HG03066 (cell line): ENCODE measurements around the gene CSTF2.
"Not testable (repeated sequence)": the region's sequence is repeated elsewhere in the genome, so short reads cannot be mapped to it uniquely, and the experiment has no call there.

Source experiments
- ATAC-seq: cut with Tn5 transposase; IDR thresholded peaks from one replicate; pipeline ENCODE4 v1.9.1; 2021; ENCODE audit warnings: low read depth; ENCODE audit not compliant: unreplicated experiment

CSTF2 gene, protein sequence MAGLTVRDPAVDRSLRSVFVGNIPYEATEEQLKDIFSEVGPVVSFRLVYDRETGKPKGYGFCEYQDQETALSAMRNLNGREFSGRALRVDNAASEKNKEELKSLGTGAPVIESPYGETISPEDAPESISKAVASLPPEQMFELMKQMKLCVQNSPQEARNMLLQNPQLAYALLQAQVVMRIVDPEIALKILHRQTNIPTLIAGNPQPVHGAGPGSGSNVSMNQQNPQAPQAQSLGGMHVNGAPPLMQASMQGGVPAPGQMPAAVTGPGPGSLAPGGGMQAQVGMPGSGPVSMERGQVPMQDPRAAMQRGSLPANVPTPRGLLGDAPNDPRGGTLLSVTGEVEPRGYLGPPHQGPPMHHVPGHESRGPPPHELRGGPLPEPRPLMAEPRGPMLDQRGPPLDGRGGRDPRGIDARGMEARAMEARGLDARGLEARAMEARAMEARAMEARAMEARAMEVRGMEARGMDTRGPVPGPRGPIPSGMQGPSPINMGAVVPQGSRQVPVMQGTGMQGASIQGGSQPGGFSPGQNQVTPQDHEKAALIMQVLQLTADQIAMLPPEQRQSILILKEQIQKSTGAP

DNA sequence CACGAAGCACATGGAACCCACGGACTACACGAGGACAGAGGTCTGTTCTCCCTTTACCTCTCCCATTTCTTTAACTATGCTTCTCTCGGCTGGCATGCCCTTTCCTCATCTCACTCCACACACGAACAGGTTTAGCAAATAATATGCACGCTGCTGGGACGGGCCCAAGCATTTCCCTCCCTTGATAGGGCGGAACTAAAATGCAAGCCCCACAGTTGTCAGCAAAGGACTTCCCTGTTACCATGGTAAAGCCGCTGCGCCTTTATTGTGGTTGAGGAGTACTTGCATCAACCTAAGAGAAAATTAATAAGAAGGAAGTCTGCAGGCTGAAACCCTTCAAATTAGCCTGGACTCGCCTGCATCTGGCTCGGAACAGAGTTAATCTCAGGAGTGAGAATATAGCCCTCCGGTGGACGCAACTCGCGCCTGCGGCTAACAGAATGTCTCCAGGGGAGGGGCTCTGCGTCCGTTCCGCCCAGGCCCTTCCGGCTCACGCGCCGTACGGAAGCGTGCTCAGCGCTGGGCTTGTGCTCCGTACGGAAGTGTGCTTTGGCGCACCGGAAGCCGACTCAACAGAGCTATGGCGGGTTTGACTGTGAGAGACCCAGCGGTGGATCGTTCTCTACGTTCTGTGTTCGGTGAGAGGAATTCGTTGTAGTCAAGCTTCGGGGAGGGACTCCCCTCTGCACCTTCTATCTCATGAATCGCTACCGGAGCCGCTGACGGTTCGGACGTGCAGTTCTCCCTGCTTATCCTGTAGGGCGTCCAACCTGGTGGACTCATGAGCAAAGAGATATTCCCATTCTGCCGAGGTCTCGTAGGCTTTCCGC is at the start of gene CSTF2:
Gene CSTF2 (plus strand): TSS at position 555 of the 830 bp plus-strand sequence. CDS start 26 bp downstream, at position 581.
- ATAC-seq: peak; percentile 99

DNA sequence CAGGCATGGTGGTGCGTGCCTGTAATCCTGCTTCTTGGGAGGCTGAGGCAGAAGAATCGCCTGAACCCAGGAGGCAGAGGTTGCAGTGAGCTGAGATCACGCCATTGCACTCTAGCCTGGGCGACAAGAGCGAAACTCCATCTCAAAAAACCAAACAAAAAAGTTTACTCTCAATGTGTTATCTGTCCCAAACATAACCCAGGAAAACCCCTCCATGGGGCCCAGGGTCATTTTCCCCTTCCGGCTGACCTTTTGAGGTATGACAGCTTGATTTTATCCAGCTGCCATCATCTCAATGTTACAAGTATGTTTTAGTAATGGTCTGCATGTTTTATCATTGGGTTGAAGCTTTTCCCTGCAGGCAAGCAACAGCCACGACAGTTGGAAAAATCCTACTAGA is 23.8 kb upstream of the CSTF2 start:
- not testable (repeated sequence) for ATAC-seq

DNA sequence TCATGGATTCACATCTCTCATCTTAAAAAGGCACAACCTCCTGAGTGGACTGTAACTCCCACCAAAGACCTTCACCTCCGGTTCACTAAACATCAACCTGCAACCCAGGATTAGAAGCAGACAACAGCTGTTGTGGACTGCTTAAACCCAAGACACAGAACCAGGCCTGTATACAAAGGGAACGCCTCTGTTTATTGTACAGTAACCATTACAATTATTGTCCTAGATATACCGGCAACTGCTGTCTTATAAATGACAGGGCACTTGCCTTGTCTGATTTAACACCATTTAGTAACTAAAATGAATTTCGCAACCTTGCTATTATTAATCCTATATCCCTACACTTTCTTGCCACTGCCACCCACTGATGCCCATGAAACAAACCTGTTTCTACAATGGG is 22.8 kb upstream of the CSTF2 start:
- no peak for ATAC-seq

DNA sequence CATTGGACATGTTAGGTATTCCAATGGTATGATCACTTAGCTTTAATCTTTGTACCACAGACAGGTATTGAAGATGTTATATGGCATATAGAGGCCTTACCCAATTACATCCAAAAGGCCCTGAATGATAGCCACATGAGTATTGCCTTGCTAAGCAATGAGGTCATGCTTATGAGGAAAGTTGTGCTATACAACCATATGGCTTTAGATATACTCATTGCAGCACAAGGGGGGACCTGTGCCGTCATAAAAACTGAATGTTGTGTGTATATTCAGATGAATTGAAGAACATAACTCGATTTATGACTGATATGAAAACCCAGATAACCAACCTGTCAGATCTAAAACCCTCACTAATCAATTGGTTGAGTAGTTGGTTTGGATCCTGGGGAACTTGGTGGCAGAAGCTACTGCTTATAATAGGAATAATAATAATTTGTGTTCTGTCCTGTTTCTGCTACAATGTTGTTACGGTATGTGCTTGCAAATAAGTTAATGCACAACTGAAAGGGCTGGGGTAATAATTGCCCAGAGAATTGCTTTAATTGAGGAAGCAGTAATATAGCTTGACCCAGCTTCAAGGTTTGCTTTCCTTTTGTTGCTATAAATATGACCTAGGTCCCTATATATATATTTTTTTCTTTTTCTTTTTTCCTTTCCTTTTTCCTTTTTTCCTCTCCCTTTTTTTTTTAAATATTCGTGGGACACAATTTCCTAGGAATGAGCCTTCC is 21.5 kb upstream of the CSTF2 start:
- no peak for ATAC-seq

DNA sequence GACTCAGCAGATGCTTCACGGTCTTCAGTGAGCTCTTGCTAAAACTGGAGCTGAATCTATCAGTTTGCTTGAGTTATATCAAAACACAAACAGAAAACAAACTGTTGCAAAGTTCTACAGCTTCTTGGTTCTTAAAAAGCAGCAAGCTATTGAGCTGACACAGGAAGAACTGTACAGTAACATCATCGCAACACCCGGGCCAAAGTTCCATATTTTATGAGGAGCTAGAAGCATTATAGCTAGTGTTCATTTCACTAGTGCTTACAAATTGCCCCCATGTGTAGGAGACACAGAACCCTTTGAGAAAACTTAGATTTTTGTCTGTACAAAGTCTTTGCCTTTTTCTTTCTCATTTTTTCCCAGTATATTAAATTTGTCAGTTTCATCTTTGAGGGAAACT is 17.3 kb upstream of the CSTF2 start:
- no peak for ATAC-seq

DNA sequence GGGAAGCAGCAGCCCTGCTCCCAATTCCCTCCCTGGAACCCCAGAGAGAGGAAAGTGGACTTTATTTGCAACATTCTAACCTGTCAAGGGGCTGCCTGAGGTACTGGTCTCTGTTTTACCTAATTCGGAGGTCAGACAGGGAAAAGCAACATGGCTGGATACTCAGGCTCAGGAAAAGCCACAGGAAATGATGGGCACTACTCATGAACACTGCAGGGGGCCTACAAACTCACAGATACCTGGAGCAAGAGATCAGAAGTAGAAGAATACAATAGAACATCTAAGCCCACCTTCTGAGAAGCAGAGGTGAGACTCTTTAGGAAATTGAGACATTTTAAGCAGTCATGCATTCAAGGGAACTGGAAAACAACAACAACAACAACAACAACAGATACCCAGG is 15.4 kb upstream of the CSTF2 start:
- ATAC-seq: no peak

DNA sequence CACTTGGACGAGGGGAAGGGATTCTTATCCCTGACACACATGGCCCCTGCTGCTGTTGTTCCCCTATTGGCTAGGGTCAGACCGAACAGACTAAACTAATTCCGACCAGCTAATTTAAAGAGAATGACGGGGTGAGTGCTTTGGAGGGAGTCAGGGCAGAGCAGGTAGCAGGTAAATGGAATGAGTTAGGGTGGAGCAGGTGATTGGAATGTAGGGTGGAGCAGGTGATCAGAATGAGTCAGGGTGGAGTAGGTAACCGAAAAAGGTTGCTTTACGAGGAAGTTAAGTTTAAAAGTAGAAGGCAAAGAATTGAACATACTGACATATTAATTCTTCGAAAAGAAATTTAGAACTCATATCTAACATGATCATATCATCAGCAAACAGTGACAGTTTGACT is 11.9 kb upstream of the CSTF2 start:
- not testable (repeated sequence) for ATAC-seq

DNA sequence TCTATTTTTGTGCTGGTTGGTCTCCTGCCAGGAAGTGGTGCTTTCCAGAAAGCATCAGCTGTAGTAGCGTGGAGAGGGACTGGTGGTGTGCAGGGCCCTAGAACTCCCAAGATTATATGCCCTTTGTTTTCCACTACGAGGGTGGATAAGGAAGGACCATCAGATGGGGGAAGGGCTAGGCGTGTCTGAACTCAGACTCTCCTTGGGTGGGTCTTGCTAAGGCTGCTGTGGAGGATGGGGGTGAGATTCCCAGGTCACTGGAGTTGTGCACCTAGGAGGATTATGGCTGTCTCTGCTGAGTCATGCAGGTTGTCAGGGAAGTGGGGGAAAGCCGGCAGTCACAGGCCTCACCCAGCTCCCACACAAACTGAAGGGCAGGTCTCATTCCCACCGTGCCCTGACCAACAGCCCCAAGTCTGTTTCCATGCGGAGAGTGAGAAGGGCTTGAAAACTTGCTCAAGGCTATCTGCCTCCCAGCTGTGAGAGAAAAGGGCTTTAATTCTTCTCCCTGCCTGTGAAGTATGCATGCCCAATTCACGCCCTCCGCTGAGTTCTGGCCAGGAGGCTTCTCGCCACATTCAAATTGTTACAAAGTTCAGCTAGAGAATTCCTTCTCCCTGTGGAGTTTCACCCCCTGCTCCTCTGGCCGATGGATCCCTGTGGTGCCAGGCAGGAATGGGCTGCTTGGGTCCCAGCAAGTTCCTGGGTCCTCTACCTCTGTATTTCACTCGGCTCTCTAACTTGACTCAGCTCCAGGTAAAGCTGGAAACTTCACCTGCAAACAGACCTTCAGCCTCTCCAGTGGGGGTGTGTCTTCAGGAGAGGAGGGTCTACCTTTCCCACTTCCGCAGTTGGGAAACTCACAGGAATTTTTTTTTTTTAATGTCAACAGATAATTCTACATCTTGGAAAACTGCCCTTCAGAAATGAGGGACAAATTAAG is 7.7 kb upstream of the CSTF2 start:
- no peak for ATAC-seq

DNA sequence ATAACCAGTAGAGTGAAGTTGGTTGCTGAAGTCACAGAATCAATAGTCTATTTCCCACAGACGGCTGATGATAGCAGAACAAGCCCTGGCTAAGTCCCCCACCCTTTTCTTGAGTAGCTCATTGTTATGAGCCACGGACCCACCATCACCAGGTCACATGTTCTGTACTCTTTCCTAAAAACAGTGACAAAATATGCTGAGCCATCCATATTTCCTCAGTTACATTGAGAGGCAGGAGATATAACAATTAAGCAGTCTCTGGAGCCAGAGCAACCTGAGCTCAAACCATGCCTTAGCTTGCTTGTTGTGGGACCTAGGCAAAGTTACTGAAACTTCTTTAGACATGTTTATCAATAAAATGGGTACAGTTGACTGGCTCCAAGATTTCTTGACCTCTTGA is 2.9 kb upstream of the CSTF2 start:
- ATAC-seq: no peak

DNA sequence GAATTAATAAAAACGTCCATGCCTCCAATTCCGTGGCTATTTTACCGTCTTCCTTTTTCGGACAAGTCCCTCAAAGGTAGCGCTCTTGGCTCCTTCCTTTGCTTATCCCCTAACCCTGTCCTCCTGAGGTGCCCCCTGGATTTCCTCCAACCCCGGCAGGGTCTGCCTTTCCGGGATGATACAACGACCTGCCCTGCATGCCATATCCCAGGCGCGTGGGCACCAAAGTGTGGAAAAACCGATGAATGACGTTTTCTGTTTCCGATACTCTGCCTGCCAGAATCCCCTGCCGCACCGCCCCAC is 706 bp upstream of the CSTF2 start:
- no peak for ATAC-seq

DNA sequence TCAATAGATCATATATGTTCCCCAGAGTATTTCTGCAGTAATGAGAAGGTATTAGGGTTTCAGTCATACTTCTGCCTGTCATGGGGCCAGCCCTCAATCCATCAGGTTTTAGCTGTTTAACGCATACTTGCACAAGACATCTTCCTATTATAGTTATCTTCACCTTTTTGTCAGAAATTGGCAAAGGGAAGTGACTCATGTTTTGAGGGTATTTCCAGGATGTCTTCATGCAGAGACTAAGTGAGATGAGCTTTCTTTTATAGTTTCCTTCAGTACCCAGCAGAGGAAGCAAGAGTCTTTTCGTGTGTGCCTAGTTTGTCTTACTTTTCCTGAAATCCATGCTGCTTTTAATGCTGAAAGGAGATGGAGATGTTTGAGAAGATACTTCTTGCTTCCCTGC is 9.5 kb downstream of the CSTF2 start:
- ATAC-seq: peak; percentile 71

DNA sequence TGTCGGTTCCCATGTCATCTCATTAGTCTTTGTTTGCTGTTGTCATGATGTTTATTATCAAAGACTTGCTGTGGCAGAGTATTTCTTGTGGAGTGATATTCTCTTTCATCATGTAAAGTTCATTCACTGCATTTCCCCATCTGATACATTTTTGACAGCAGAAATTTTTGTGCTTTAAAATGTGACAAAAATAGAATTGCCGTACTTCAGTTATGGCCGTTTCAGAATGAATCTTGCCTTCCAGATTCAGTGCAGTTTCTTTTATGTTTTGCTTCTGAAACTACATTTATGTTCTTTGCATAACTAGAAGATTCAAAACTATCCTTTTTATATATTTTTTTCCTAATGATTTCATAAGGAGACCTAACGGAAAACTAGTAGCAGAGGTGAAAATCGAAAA is 10.0 kb downstream of the CSTF2 start:
- ATAC-seq: no peak

DNA sequence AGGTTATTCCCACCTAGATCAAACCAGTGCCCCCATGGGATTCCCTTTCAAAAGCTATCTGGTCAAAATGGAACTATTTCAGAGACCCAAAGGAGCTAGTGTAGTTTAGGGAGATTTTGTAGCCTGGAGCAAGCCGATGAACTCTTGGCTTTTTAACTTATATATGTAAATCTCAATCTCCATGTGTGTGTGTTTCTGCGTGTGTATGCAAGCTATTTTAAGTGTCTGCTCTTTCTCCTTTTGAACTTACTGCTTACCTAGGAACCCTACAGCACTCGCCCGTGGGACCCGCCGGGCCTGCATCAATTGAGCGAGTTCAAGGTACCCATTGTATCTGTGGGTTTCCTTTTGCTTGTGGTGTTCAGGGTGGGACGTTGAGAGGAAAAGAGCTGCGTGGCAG is 10.4 kb downstream of the CSTF2 start:
- no peak for ATAC-seq

DNA sequence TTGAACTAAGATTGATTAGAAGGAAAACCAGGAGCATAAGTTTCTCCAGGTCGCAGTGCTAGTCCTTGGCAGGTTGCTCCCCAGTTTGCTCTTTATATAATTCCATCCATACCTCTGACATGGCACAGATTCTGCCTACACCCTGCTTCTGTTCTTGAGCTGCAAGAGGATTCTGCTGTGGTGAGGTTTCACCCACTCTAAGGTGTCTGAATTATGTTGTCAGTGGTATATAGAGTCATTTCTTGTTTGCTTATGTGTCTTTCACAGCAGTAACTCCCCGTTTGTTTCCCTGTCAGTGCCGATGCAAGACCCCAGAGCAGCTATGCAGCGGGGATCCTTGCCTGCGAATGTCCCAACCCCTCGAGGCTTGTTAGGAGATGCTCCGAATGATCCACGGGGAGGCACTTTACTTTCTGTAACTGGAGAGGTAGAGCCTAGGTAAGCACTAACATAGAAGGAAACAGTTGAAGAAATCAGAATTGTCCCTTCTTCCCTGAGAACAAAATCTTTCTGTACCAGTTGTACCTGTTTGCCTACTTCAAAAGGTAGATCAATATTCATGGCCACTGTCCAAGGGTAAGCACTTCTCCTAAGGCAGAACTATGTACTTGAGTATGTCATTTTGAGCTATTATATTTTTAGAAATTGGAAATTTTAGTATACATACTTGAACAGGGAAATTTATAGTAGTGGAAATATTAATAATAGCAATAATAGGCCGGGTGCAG is 11.2 kb downstream of the CSTF2 start:
- no peak for ATAC-seq

DNA sequence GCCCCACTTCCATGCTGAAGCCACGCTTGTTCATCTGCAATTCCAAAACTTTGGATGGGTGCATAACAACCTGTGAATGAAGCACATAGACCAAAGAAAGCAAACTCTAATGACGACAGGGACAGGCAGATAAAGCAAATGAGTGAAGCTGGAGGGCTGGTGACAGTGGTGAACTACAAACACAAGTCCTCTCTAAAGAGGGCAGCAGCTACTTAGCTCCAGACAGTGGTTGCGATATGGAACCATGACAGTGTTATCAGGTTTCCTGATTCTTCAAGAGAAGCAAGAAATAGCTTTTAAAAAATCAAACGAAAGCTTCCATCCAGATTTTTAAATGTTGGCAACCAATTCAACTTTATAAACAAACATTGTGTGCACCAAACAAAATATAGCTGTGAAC is 30.1 kb downstream of the CSTF2 start:
- ATAC-seq: no peak

DNA sequence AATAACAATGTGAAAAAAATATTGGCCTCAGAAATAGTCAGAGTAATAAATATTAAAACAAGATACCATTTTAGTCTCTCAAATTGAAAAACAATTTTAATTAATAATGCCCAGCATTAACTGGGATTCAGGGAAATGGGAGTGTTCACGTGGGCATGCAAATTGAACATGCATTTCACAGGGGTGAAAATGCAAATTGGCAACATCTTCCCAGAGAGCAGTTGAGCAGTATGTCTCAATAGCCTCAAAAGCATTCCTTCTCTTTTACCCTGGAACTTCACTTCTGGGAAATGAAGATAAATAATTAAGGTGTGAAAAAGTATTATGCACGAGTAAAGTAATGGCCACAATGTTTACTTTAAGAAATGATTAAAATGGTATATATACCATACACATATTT is 32.6 kb downstream of the CSTF2 start:
- ATAC-seq: no peak

DNA sequence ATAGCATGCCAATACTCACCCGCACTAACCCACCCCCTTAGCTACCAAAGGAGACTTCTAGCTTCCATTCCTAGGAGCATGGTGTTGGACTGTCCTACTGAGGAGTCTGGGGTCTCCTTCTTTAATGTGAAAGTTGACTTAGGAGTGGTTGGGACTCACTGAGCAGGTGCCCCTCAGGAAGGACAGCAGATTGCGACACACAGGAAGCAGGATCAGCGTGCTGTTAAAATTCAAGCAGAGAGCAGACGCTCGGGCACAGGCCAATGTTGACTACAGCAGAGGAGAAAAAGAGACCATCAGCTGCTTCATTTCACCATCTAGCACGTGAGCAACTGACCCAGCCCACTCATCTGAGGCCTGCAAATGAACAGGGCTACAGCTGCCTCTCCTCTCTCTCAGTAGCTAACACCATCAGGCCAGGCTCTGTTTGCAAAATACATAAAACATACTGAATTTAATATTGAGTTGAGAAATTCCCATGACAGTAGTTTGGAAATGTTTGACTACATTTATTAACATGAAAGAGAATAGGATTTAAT is 43.2 kb downstream of the CSTF2 start:
- no peak for ATAC-seq

DNA sequence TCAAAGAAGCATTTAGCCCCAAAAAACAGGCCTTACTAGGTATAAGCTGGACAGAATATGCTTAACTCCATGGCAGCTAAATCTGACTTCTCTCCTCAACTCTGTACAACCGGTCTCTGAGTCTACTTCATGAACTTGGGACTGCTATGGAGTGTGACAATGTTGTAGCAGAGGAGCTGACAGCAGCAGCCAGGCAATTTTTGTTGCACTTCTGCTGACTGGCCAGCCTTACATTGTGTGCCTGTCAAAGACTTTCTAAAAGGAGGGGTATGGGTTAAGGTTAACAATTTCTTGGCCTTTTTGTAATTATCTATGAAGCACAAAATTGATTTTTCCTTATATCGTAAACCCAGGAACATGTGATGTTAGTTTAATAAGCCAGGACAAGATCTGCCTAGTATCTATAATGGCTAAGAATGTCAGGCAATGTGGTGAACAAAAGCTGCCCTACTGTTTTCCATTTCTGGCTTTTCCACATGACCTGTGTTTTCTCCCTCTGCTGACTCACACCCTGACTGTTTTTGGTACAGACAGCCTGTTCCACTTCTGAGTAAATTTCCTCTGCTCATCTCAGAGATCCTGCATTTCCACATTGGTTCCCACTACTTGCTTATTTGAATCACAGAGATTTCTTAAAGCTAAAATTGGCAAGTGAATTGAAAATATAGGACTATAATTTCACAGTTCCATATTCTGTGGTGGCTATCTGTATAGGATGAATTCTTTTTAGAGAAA is 44.6 kb downstream of the CSTF2 start:
- no peak for ATAC-seq
